ENCODE results near the gene SGSH.
"Not testable (repeated sequence)": the region's sequence is repeated elsewhere in the genome, so short reads cannot be mapped to it uniquely, and the experiment has no call there.

Gene SGSH

GRCh38 chr17:80220054-80220735, at the start of gene SGSH, which contains the start of gene SLC26A11:
Gene SGSH (minus strand): TSS chr17:80220333. CDS start chr17:80220313, 20 bp downstream.
Gene SLC26A11 (plus strand): TSS chr17:80220427. CDS start chr17:80221561, 1,134 bp downstream.
- in situ Hi-C loops (cut with HindIII; ENCODE audit: low sequenced_read_pairs) = no loop called here

- in situ Hi-C loops (cut with HindIII; ENCODE audit: low sequenced_read_pairs) = no loop called here
Measured at GRCh38 chr17:80269405-80269807, 49.3 kb upstream of the SGSH start.

GRCh38 chr17:80268427-80268826, 48.3 kb upstream of the SGSH start:
- in situ Hi-C loops (cut with HindIII; ENCODE audit: low sequenced_read_pairs) = no loop called here

- in situ Hi-C loops (cut with HindIII; ENCODE audit: low sequenced_read_pairs) = no loop called here
Measured at GRCh38 chr17:80267391-80267790, 47.3 kb upstream of the SGSH start.

- in situ Hi-C loops (cut with HindIII; ENCODE audit: low sequenced_read_pairs) = no loop called here
Measured at GRCh38 chr17:80265205-80266068, 45.3 kb upstream of the SGSH start.

- in situ Hi-C loops (cut with HindIII; ENCODE audit: low sequenced_read_pairs) = no loop called here
Measured at GRCh38 chr17:80264205-80265075, 44.3 kb upstream of the SGSH start.

- in situ Hi-C loops (cut with HindIII; ENCODE audit: low sequenced_read_pairs) = no loop called here
Measured at GRCh38 chr17:80263253-80264204, 43.4 kb upstream of the SGSH start.

GRCh38 chr17:80262775-80263244, 42.7 kb upstream of the SGSH start:
- in situ Hi-C loops (cut with HindIII; ENCODE audit: low sequenced_read_pairs) = no loop called here

- in situ Hi-C loops (cut with HindIII; ENCODE audit: low sequenced_read_pairs) = no loop called here
Measured at GRCh38 chr17:80262291-80262690, 42.2 kb upstream of the SGSH start.

GRCh38 chr17:80261895-80262279, 41.8 kb upstream of the SGSH start:
- in situ Hi-C loops (cut with HindIII; ENCODE audit: low sequenced_read_pairs) = no loop called here

GRCh38 chr17:80261159-80261894, 41.2 kb upstream of the SGSH start:
- in situ Hi-C loops (cut with HindIII; ENCODE audit: low sequenced_read_pairs) = no loop called here

GRCh38 chr17:80260791-80261158, 40.6 kb upstream of the SGSH start, which contains the start of gene RNF213:
Gene RNF213 (plus strand): TSS chr17:80260852. CDS start chr17:80263682, 2,830 bp downstream.
- in situ Hi-C loops (cut with HindIII; ENCODE audit: low sequenced_read_pairs) = no loop called here

GRCh38 chr17:80260069-80260535, 40.0 kb upstream of the SGSH start:
- in situ Hi-C loops (cut with HindIII; ENCODE audit: low sequenced_read_pairs) = no loop called here

GRCh38 chr17:80259457-80260068, 39.4 kb upstream of the SGSH start:
- in situ Hi-C loops (cut with HindIII; ENCODE audit: low sequenced_read_pairs) = no loop called here

- in situ Hi-C loops (cut with HindIII; ENCODE audit: low sequenced_read_pairs) = not testable (repeated sequence)
Measured at GRCh38 chr17:80258296-80258695, 38.2 kb upstream of the SGSH start.

- in situ Hi-C loops (cut with HindIII; ENCODE audit: low sequenced_read_pairs) = no loop called here
Measured at GRCh38 chr17:80257716-80258213, 37.6 kb upstream of the SGSH start.

GRCh38 chr17:80256034-80256350, 35.9 kb upstream of the SGSH start:
- in situ Hi-C loops (cut with HindIII; ENCODE audit: low sequenced_read_pairs) = no loop called here

GRCh38 chr17:80254396-80255251, 34.5 kb upstream of the SGSH start:
- in situ Hi-C loops (cut with HindIII; ENCODE audit: low sequenced_read_pairs) = no loop called here
